Measurements from ENCODE around the gene AUTS2.

Gene AUTS2

DNA sequence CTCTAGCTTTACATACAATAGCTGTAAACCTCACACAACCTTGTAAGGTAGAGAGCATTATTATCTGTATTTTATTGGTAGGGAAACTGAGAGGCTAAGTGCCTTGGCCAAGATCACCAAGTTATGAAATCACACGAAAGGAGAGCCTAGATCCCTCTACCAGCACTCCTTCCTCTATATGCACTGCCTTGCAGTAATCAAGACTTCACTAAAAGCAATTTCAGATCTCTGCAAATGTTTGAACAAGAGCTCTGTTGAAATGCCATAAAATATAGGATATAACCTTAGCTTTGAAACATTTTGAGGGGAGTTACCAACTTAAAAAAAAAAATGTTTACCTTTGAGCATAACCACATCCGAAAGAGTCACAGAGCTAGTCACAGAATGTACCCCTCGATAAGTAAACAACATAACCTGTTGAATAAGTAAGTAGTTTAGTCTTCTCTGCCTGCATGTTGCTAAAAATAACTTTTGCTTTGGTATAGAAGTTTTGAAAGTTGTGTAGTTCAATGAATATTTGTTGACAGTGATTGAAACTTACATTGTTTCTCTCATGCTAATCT lies 709.4 kb downstream of the AUTS2 start:
- DNase-seq (ENCODE audit: low read depth in 2 of 2): no peak

- DNase-seq (ENCODE audit: low read depth in 2 of 2): no peak
Observed at GRCh38 chr7:70312336-70312735, 714.1 kb downstream of the AUTS2 start.

DNA sequence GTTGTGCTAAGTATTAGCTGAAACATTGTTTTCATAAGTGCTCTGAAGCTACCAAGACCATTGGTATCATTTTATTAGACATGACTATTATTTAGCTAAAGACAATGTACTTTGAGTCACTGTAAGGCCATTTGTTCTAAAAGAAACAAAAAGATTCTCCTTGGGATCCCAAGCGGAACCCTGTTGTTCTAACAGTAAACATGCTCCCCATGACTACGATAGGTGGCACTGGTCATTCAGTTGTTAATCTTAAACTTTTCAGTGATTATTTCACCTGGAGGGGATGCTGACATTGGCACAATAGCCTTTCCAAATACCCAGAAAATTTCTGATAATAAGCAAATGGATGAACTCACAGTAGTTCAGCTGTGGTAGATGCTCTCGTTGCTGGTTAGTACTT lies 715.0 kb downstream of the AUTS2 start:
- DNase-seq (ENCODE audit: low read depth in 2 of 2): no peak

DNA sequence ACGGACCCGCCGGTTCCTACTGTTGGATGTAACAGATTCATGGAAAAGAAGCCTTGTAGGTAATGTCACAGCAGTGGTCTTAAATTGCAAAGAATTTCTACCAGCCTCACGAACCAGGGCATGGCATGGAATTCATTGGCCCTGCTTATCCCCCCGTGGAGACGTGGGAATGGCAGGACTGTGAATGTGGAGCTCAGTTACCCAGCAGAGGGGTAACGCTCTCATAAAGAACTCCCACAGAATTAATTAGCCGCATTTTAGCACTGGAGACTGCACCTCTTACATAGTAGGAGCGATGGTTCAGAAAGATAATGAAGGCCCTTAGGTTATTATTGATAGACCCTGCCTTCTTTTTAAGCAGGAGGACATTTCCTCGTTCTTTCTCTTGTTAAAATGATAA lies 715.4 kb downstream of the AUTS2 start:
- DNase-seq (ENCODE audit: low read depth in 2 of 2): no peak

- no peak for DNase-seq (ENCODE audit: low read depth in 2 of 2)
Observed at GRCh38 chr7:70314221-70314620, 715.9 kb downstream of the AUTS2 start.

GRCh38 chr7:70316745-70317144 lies 718.5 kb downstream of the AUTS2 start:
- no peak for DNase-seq (ENCODE audit: low read depth in 2 of 2)

DNA sequence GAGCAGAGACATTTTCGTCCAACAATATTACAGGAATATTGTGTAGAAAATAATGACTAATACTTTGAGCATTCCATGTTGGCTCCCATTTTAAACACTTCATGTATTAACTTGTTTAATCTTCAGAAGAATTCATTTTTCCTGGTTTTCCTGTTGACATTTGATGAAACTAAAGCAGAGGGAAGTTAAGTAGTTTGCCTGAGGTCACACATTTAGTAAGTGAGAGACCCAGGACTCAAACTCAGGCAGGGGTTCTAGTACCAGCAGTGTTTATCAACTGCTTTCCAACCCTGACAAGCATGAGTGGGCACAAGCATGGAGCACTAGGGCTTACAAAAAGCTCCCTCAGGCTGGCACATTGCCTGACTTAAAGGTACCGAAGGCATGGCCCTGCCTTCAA lies 719.1 kb downstream of the AUTS2 start:
- DNase-seq (ENCODE audit: low read depth in 2 of 2): no peak

- DNase-seq (ENCODE audit: low read depth in 2 of 2): peak in 1 of 2 donors; percentile 12
Observed at GRCh38 chr7:70318511-70318910, 720.2 kb downstream of the AUTS2 start.

GRCh38 chr7:70319057-70319456 lies 720.8 kb downstream of the AUTS2 start:
- DNase-seq (ENCODE audit: low read depth in 2 of 2): no peak

- no peak for DNase-seq (ENCODE audit: low read depth in 2 of 2)
Observed at GRCh38 chr7:70321016-70321590, 722.8 kb downstream of the AUTS2 start.

DNA sequence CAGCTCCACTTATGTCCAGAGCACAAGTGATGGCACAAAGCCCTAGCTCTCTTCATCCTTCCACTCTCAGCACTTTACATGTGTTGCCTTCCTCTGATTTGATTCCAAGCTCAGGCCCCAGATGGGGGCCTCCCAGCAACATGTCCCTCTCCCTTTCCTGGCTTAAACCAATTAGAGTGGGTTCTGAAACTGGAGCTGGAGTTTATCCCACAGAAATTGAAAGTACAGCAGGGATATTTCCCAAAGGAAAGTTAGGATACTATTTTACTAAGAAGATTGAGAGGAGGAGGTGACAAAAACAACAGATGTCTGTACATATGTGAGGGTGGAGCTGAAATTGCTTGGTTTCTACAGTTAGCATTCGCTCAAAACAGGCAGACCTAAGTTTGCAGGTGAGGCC lies 724.6 kb downstream of the AUTS2 start:
- DNase-seq (ENCODE audit: low read depth in 2 of 2): no peak

DNA sequence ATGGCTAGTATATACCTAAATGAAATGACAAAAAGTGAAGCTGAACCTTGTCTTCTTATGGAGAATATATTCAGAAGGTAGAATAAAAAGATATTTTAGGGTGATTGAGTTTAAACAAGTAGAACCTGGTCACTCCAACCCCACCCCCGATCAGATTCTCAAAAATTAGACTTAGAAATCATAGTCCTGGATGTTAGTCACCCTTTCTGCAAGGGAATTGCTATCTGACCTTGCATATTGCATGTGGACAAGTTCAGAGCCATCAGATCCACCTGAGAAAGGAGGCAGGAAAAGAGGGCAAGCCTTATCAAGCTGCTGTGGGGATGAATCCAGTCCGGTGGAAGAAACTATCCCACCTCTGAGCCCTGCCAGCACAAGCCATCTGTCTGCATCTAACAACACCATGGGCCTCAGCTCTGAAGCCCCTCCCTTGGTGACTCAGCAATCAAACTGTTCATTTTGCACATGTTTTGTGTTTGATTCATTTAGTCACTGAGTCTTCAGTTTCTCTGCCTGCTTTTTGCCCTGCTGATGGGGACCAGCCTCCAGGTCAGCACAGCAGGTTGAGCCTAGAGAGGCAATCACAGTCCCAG lies 727.3 kb downstream of the AUTS2 start:
- DNase-seq (ENCODE audit: low read depth in 2 of 2): no peak

- no peak for DNase-seq (ENCODE audit: low read depth in 2 of 2)
Observed at GRCh38 chr7:70334295-70334694, 736.0 kb downstream of the AUTS2 start.

GRCh38 chr7:70334871-70335270 lies 736.6 kb downstream of the AUTS2 start:
- no peak for DNase-seq (ENCODE audit: low read depth in 2 of 2)

- no peak for DNase-seq (ENCODE audit: low read depth in 2 of 2)
Observed at GRCh38 chr7:70336536-70336935, 738.3 kb downstream of the AUTS2 start.

- DNase-seq (ENCODE audit: low read depth in 2 of 2): no peak
Observed at GRCh38 chr7:70338015-70338414, 739.7 kb downstream of the AUTS2 start.

DNA sequence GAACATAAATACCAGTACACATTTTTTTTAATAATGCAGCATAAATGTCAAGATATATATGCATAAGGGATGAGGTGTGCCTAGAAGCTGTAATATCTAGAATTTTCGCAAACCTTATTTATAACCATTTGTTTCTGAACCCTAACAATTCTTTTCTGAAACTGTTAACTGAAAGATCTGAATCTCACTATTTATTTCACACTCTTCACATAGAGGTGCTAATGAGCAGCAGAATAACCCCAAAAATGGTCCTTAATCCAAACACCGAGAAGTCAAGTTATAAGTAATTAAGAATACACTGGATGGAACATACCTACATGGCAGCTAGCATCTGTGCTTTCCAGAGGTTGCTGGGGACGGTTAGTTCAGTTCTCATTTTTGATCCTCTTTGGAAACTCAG lies 742.0 kb downstream of the AUTS2 start:
- no peak for DNase-seq (ENCODE audit: low read depth in 2 of 2)

GRCh38 chr7:70341446-70341845 lies 743.2 kb downstream of the AUTS2 start:
- DNase-seq (ENCODE audit: low read depth in 2 of 2): no peak

- no peak for DNase-seq (ENCODE audit: low read depth in 2 of 2)
Observed at GRCh38 chr7:70343519-70343918, 745.2 kb downstream of the AUTS2 start.

- no peak for DNase-seq (ENCODE audit: low read depth in 2 of 2)
Observed at GRCh38 chr7:70344726-70345125, 746.5 kb downstream of the AUTS2 start.

GRCh38 chr7:70346844-70347462 lies 748.7 kb downstream of the AUTS2 start:
- no peak for DNase-seq (ENCODE audit: low read depth in 2 of 2)

DNA sequence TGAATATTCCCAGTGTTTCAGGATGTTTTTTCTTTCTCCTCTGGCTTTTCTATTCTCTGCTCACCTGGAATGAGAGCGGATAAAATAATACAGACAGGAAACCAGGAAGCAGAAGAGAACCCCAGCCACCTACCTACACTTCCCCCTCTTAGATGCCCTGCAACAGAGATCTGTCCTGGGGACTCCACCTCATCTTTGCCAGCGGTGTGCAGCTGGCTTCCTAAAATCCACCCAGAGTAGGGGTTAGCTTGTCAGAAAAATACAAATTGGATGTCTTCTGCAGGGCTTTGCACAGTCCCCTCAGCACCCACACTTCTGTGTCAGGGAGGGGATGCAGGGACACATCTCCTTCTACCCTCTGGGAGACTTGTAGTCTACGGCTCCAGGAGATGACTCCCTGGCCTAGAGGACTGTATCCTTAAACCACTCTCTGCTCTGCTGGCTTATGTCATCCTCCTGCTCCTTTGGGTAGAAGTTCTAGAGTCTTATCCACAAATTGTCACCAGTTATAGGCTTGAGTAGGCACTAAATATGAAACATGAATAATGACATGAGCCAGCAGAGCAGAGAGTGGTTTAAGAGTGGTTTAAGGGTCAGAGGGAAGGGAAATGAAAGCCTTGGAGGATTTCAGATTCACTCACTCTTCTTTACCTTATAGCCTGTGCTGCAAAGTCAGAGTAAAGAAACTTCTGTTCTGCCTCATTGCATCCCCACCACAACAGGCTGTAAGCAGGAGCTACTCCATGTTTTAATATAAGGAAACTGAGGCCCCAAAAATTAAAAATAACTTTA lies 749.4 kb downstream of the AUTS2 start:
- DNase-seq (ENCODE audit: low read depth in 2 of 2): no peak

DNA sequence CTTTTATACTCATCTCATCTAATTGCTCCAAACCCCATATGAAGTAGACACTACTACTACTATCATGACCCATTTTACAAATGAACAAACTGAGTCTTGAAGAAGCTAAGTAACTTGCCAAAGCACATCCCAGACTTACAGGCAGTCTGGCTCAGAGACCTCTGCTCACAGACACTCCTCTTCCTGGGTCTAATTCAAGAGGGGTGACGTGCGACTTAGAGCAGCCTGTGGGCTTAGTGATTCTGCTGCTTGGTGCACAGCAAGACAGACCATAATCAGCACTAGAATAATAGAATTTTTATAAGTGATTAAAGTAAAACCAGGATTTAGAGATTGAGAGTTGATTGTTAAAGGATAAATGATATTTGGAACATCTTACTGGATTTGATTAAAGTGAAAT lies 750.8 kb downstream of the AUTS2 start:
- DNase-seq (ENCODE audit: low read depth in 2 of 2): no peak
